ENCODE data around the gene FBXL16.

DNA sequence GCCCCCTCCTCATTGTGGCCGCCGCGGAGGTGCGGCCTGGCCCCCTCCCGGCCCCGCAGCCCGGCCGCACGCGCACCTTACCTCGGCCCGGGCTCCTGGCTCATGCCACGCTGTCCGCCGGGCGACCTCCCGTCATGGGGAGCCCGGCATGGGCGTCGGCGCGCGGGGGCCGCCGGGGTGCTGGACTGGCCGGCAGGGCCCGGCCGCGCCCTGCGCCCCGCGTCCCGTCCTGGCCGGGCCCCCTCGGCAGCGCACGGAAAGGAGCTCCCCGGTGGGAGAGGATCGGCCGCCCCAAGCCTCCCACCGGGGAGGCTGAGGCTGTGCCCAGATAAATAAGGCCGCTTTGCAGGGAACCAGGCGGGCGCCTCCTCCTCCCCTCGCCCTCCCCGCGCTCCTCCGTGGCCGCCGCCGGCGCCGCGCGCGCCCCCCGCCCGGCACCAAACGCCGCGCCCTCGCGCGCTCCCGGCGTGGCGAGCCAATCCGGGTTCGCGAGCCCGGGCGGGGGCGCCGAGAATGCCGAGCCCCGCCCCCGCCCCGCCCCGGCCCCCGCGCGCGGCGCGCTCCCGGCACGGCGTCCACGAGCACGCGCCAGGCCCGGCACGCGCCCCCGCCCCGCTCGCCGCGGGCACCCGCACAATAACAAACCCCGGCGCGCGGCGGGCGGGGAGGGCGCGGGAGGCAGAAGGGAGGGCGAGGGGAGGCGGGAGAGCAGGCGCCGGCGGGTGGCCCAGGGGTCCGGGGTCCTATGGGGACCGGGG, at the start of gene FBXL16:
- TF ChIP-seq, protein P1, sequence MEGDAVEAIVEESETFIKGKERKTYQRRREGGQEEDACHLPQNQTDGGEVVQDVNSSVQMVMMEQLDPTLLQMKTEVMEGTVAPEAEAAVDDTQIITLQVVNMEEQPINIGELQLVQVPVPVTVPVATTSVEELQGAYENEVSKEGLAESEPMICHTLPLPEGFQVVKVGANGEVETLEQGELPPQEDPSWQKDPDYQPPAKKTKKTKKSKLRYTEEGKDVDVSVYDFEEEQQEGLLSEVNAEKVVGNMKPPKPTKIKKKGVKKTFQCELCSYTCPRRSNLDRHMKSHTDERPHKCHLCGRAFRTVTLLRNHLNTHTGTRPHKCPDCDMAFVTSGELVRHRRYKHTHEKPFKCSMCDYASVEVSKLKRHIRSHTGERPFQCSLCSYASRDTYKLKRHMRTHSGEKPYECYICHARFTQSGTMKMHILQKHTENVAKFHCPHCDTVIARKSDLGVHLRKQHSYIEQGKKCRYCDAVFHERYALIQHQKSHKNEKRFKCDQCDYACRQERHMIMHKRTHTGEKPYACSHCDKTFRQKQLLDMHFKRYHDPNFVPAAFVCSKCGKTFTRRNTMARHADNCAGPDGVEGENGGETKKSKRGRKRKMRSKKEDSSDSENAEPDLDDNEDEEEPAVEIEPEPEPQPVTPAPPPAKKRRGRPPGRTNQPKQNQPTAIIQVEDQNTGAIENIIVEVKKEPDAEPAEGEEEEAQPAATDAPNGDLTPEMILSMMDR (conservative IDR thresholded peaks at IDR 0.05; ENCODE audit: low read depth, low read length): no peak
- TF ChIP-seq EZH2 (IDR thresholded peaks at IDR 0.05; ENCODE audit: borderline replicate concordance, low read depth, low read length, poor library complexity, severe bottlenecking): no peak

All from A673 (cell line).